ENCODE data around the gene TRPC4.
"Not testable (repeated sequence)": the region's sequence is repeated elsewhere in the genome, so short reads cannot be mapped to it uniquely, and the experiment has no call there.

The TRPC4 gene

GRCh38 chr13:37596805-37597204 is 272.8 kb downstream of the TRPC4 start:
- no peak for DNase-seq

- peak; percentile 48 for DNase-seq
Observed at GRCh38 chr13:37595162-37595561, 274.4 kb downstream of the TRPC4 start.

GRCh38 chr13:37594550-37594949 is 275.0 kb downstream of the TRPC4 start:
- DNase-seq = no peak

- not testable (repeated sequence) for DNase-seq
Observed at GRCh38 chr13:37589381-37589780, 280.2 kb downstream of the TRPC4 start.

- no peak for DNase-seq
Observed at GRCh38 chr13:37587236-37587635, 282.3 kb downstream of the TRPC4 start.
